A549 treated with ZK216348 at 1 μM for 4 hours (cell line): ENCODE measurements around the gene PCDHGA4. TPM values are rescaled to one million over a fixed set of nuclear protein-coding genes. Genes with fewer than 3 reads are reported as not detected.

Experiments
- total RNA-seq: library from RNA; stranded (reverse); fragments of 200-300 nt; extraction: Qiagen RNA extraction; gene quantifications from 5 replicates; pipeline ENCODE4 v1.2.3, GENCODE V29; 2022; ENCODE audit warnings: low read depth

Gene PCDHGA4
- 0.11 to 0.23 TPM (median 0.17 TPM) in 5 replicates for total RNA-seq

DNA sequence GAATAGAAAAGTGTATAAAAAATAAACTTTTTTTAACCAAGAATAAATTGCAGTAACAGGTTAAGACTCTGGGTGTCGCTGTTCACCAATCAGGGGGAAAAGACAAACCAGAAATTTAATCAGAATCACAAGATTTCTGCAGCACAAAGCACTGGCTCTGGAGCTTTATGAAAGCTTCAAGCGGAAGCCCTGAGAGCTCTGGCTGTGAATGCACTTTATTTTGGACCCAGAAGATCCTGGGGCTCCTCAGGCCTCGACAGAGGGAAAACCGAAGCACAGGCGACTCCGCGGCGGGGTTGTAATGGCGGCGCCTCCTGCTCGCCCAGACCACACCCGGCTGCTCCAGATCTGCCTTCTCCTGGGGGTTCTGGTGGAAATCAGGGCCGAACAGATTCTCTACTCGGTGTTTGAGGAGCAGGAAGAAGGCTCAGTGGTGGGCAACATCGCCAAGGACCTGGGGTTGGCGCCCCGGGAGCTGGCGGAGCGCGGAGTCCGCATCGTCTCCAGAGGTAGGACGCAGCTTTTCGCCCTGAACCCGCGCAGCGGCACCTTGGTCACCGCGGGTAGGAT is at the start of gene PCDHGA4:
TSS of gene PCDHGA4 (plus strand) at position 122 of the 570 bp plus-strand sequence. CDS start at position 209, 87 bp downstream.

DNA sequence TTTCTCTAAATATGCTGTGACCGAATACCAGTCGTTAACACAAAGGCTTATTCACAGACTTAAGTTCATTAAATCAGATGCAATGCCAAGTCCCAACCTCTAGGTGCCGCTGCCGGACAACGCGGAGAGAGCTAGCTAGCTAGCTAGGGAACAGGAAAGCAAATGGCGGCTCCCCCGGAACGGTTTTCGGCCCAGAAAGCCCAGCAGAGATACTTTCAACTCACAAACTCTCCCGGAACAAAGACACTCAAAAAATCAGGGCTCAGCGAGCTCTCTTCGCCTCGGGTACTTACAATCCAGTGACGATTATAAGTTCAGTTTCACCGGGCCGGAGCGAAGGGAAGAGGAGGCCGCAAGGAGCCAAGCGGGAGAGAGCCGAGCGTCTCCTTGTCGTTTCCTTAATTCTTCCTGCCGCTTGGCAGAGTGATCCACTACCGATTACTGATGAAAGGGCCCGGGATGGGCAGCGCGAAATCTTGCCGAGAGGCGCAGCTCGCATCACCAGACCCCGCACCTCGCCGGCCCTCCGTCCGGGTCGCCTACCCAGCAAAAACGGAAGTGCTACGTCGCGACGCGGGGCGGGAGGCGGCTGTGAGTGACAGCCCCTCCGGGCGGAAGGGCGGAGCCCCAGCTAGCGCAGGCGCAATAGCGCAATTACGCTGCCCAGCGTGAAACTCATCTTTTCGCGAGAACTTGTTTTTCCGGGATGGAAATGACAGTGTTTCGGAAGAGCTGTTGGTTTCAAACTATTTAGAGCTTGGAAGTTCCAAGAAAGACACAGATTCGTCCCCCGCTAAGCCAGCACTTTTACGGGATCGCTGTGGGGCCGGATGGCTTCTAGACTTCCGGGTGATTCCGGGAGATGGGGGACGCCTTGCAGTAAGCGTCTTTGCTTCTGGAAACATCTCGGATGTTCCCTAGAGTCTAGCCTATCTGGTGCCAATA is 34.3 kb upstream of the PCDHGA4 start, which contains the start of gene TAF7:
TSS of gene TAF7 (minus strand) at position 560 of the 945 bp plus-strand sequence. CDS start 740 bp downstream, outside the sequence.

DNA sequence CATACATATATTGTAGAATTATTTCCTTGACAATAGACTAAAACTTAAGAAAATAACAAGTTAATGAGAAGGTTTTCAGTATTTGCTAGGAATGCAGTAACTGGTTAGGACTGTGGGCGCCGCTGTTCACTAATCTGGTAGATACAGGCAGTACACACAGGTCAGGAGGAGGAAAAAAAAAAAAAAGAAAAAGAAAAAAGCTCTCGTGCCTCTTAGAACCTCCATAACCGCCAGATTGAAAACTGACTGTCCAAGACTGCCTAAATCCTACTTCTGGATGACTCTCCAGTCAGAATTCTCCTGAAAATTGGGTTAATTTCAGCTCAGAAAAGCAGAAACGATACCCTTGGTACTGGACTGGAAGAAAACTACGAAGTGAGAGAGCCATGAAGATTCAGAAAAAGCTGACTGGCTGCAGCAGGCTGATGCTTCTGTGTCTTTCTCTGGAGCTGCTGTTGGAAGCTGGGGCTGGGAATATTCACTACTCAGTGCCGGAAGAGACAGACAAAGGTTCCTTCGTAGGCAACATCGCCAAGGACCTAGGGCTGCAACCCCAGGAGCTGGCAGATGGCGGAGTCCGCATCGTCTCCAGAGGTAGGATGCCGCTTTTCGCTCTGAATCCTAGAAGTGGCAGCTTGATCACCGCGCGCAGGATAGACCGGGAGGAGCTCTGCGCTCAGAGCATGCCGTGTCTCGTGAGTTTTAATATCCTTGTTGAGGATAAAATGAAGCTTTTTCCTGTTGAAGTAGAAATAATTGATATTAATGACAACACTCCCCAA is 24.3 kb upstream of the PCDHGA4 start, which contains the start of gene PCDHGA1:
TSS of gene PCDHGA1 (plus strand) at position 216 of the 782 bp plus-strand sequence.

DNA sequence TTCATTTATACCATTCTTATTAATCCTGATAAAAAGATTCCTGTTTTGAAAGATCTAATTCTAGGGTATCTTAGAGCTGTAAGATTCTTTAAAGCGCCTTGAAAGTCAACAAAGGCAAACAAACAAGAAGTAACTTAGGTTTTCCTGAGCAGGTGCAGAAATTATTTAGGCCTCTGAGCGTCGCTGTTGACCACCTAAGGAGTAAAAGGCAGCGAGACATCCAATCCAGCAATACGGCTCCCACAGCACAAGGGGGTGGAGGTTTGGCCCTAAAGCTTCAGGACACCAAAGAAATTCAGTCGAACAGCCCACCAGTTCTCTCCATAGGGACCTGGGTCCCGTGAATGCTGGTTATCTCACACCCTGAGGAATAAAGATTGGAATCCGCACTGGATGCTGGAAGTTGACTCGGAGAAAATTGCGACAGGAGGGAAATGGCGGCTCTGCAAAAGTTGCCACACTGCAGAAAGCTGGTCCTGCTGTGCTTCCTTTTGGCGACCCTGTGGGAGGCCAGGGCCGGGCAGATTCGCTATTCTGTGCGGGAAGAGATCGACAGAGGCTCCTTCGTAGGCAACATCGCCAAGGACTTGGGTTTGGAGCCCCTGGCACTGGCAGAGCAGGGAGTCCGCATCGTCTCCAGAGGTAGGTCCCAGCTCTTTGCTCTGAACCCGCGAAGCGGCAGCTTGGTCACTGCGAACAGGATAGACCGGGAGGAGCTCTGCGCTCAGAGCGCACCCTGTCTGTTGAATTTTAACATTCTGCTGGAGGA is 16.1 kb upstream of the PCDHGA4 start, which contains the start of gene PCDHGA2:
TSS of gene PCDHGA2 (plus strand) at position 223 of the 769 bp plus-strand sequence.

DNA sequence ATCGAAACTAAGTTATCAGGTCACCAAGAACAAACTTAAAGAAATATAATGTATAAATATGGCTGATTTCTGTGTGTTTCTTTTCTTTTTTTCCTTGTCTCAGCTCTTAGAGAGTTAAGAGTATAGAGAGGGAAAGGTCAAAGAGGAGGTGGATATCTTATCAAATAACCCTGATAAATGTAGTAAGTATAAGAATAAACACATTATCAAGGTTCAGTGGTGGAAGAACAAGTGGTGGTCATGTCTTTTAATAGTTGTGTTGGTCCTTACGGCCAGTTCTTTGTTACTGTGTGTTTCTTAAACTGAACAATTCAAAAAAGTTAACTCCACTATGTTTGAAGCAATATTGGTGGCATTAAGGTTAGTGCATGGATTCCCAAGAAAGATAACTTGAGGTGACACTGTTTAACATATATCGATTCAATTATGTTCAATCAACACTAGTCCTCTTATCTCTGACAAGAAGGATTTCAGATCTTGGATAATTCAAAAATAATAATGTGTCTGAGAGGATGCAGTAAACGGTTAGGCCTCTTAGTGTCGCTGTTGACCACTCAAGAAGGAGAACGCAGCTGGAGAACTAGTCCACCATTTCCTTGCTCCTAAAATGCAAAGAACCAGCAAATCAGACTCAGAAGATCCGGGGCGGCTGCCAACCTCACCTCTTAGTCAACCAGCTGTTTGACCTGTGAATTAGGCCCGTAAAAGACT is 11.4 kb upstream of the PCDHGA4 start, which contains the start of gene PCDHGA3:
TSS of gene PCDHGA3 (plus strand) at position 588 of the 711 bp plus-strand sequence. CDS start 205 bp downstream, outside the sequence.

DNA sequence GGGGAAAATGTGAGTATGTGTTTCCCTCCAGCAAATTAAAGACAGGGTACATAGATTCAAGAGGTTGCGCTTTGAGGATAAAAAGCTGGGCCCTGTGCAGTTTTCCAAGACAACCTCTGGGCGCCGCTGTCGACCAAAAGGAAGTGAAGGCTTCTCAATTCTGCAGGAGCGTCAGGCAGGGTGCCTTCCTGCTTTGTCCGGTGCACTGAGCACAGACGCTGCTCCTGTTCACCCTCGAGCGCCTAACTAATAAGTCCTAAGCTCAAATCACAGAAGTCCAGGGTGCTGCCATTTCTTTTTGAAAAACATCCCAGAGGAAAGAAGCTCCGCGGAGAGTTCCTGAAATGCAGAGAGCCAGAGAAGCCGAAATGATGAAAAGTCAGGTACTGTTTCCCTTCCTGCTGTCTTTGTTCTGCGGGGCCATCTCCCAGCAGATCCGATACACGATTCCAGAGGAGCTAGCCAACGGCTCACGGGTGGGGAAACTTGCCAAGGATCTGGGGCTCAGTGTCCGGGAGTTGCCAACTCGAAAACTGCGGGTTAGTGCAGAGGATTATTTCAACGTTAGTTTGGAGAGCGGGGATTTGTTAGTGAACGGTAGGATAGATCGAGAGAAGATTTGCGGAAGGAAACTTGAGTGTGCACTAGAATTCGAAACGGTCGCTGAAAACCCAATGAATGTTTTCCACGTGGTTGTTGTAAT is 4.8 kb upstream of the PCDHGA4 start, which contains the start of gene PCDHGB1:
TSS of gene PCDHGB1 (plus strand) at position 183 of the 703 bp plus-strand sequence. CDS start at position 345, 162 bp downstream.

DNA sequence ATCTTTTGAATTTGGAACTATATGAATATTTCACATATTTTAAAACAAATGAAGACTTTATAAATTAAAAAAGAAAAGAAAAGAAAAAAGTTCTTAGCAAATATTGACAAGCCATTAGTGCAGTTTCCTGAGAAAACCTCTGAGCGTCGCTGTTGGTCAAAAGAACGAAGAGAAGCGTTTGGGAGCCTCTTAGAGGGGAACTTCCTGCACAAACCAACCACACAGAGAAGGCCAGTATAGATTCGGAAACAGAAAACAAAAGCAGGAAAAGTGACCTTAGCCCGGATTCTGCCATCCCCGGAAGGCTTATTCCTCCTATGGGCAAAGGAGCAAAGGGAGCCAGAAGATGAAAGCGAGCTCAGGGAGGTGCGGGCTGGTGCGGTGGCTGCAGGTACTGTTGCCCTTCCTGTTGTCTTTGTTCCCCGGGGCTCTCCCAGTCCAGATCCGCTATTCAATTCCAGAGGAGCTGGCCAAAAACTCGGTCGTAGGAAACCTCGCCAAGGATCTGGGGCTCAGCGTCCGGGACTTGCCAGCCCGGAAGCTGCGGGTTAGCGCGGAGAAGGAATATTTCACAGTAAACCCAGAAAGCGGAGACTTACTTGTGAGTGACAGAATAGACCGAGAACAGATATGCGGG is 5.1 kb downstream of the PCDHGA4 start, which contains the start of gene PCDHGB2:
TSS of gene PCDHGB2 (plus strand) at position 205 of the 637 bp plus-strand sequence. CDS start at position 347, 142 bp downstream.

DNA sequence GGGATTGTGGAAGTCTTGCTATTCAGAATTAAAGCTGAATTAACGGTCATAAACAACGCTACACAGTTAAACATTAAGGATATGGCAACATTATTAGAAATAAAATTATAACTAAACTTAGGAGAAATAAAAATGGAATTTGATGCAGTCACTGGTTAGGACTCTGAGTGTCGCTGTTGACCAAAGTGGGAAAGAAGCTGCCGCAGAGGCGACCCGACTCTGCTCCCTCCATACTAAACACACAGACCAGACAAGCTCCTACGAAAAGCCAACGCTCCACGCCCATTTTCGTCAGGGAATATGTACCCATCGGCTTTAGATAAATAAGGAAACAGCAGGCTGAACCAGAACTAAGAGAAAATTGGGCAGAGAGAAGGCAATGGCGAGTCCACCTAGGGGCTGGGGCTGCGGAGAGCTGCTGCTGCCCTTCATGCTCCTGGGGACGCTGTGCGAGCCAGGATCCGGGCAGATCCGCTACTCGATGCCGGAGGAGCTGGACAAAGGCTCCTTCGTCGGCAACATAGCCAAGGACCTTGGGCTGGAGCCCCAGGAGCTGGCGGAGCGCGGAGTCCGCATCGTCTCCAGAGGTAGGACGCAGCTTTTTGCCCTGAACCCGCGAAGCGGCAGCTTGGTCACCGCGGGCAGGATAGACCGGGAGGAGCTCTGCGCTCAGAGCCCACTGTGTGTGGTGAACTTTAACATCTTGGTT is 9.3 kb downstream of the PCDHGA4 start, which contains the start of gene PCDHGA5:
TSS of gene PCDHGA5 (plus strand) at position 211 of the 709 bp plus-strand sequence. CDS start at position 380, 169 bp downstream.

DNA sequence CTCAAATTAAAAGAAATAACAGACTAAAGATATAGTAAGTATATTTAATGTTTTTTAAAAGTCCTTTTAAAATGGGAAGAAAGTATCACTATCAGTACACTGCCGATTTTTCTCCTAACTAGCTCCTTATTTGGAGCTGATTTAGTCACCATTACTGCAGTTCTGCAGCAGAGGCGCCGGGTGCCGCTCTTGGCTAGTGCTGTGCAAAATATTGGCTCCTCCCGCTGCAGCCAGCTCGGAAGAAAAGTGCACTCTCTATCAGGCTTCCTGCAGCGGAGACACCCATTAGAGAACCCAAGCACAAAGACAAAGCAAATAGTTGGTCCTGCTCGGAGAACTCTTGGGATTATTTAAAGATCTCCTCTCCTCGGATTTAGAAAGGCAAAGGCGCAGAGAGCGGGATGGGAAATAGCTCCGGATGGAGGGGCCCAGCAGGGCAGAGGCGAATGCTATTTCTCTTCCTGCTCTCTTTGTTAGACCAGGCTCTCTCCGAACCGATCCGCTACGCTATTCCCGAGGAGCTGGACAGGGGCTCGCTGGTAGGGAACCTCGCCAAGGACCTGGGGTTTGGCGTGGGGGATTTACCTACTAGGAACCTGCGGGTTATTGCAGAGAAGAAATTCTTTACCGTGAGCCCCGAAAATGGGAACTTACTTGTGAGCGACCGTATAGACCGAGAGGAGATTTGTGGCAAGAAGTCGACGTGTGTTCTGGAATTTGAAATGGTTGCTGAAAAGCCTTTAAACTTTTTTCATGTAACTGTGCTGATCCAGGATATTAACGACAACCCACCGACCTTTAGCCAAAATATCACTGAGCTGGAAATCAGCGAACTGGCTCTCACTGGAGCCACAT is 15.4 kb downstream of the PCDHGA4 start, which contains the start of gene PCDHGB3:
TSS of gene PCDHGB3 (plus strand) at position 249 of the 855 bp plus-strand sequence. CDS start at position 402, 153 bp downstream.

DNA sequence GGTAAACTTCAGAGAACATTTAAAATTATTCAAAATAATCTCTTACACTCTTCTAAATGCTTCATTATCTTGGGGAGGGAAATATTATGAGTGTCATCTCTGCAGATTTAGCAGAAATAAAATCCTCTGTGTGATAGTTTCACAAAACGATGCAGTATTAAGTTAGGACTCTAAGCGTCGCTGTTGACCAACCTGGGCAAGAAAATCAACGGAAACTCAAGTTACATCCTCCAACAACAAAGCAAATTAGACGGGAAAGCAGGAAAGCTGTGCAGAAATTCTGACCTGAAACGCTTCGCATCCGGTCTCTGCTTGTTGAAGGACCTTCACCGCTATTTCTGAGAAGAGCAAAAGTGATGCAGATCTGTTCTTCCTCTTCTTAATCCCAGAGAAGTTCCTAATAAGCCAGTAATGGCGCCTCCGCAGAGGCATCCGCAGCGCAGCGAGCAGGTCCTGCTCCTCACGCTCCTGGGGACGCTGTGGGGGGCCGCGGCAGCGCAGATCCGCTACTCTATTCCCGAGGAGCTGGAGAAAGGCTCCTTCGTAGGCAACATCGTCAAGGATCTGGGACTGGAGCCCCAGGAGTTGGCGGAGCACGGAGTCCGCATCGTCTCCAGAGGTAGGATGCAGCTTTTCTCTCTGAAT is 19.0 kb downstream of the PCDHGA4 start, which contains the start of gene PCDHGA6:
TSS of gene PCDHGA6 (plus strand) at position 219 of the 645 bp plus-strand sequence. CDS start at position 412, 193 bp downstream.

DNA sequence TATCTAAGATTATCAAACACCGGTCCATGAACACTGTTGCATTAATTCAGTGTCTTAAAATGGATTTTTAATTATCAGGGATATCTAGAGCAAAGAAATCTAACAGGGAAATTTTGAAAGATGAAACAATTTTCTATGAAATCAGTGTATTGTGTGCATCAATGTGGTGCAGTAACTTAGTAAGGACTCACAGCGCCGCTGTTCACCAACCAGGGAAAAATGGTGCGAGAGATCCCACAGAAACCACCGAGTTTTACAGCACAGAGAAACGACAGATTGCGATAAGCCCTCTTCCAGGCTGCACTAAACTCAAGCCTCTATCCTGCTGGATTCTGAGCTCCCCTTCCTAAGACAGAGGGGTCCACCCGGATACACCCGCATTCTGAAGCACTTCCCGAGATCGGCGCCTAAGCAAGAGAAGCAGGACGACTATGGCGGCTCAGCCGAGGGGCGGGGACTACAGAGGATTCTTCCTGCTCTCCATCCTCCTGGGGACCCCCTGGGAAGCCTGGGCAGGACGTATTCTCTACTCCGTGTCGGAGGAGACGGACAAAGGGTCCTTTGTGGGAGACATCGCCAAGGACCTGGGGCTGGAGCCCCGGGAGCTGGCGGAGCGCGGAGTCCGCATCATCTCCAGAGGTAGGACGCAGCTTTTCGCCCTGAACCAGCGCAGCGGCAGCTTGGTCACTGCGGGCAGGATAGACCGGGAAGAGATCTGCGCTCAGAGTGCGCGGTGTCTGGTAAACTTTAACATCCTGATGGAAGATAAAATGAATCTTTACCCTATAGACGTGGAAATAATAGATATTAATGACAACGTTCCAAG is 27.9 kb downstream of the PCDHGA4 start, which contains the start of gene PCDHGA7:
TSS of gene PCDHGA7 (plus strand) at position 274 of the 826 bp plus-strand sequence. CDS start at position 432, 158 bp downstream.

DNA sequence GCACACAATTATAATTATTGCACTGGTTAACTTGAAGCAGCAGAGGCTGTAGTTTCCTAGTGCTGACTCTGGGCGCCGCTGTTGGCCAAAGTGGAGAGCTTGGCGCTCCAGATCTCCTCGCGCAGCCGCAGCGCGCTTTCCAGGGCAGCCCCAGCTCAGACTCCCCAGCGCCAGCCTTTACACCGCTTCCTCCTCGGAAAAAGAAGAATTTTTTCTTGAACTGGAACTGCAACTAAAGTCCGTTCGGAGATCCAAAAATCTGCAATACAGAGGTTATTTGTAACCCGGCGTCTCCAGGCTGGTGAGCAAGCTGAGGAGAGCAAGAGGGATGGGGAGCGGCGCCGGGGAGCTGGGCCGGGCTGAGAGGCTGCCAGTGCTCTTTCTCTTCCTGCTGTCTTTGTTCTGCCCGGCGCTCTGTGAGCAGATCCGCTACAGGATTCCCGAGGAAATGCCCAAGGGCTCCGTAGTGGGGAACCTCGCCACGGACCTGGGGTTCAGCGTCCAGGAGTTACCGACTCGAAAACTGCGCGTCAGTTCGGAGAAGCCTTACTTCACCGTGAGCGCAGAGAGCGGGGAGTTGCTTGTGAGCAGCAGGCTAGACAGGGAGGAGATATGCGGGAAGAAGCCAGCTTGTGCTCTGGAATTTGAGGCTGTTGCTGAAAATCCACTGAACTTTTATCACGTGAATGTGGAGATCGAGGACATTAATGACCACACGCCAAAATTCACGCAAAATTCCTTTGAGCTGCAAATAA is 32.9 kb downstream of the PCDHGA4 start, which contains the start of gene PCDHGB4:
TSS of gene PCDHGB4 (plus strand) at position 142 of the 755 bp plus-strand sequence. CDS start at position 329, 187 bp downstream.

DNA sequence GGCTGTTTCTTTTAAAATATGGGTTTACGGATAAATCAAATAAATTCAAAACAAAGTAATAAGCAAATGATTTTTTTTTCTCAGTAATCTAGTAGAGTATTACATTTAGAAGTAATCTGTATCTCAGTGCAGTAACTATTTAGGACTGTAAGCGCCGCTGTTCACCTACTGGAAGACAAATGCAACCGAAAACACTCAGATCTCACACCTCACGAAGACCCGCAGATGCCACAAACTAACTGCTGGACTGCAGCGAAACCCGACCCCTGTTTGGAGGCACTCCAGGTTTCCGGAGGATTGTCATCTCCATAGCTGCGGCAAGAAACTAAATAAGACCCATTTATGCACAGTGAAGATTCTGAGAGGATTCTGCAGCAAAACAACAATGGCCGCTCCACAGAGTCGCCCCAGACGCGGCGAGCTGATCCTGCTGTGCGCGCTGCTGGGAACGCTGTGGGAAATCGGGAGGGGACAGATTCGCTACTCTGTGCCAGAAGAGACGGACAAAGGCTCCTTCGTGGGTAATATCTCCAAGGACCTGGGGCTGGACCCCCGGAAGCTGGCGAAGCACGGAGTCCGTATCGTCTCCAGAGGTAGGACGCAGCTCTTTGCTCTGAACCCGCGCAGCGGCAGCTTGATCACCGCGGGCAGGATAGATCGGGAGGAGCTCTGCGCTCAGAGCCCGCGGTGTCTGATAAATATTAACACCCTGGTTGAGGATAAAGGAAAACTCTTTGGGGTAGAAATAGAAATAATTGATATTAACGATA is 37.8 kb downstream of the PCDHGA4 start, which contains the start of gene PCDHGA8:
TSS of gene PCDHGA8 (plus strand) at position 205 of the 770 bp plus-strand sequence. CDS start at position 386, 181 bp downstream.

